Smooth muscle cell (in vitro differentiated cells): ENCODE results near the gene MRTFA. TPM values are rescaled to one million over a fixed set of nuclear protein-coding genes. Genes with fewer than 3 reads are reported as not detected.

ENCODE experiments used
- DNase-seq: peaks from one replicate; lab custom pipeline; 2025; ENCODE audit not compliant: unreplicated experiment; lab: John Stamatoyannopoulos, UW
- H2AFZ ChIP-seq: fragments of 200-600 bp; sonication (generic); 2 replicates; pipeline ENCODE4 v1.6.0; 2016; ENCODE audit warnings: antibody characterized with exemption, low read depth, mild to moderate bottlenecking
- H3F3A ChIP-seq: fragments of 200-600 bp; sonication (generic); 2 replicates; pipeline ENCODE4 v1.6.0; 2017; ENCODE audit warnings: antibody characterized with exemption, low read depth
- H3K27ac ChIP-seq: fragments of 200-600 bp; sonication (generic); 2 replicates; pipeline ENCODE4 v1.5.1; 2016; ENCODE audit warnings: low read depth, mild to moderate bottlenecking
- H3K27me3 ChIP-seq: fragments of 200-600 bp; sonication (generic); 2 replicates; pipeline ENCODE4 v1.6.1; 2016; ENCODE audit warnings: low read depth, mild to moderate bottlenecking
- H3K36me3 ChIP-seq: fragments of 200-600 bp; sonication (generic); 2 replicates; pipeline ENCODE4 v1.5.1; 2016; ENCODE audit warnings: low read depth
- H3K4me1 ChIP-seq: fragments of 200-600 bp; sonication (generic); 2 replicates; pipeline ENCODE4 v1.5.1; 2016; ENCODE audit warnings: low read depth
- H3K4me2 ChIP-seq: fragments of 200-600 bp; sonication (generic); 2 replicates; pipeline ENCODE4 v1.6.0; 2016; ENCODE audit warnings: mild to moderate bottlenecking
- H3K4me3 ChIP-seq: fragments of 200-600 bp; sonication (generic); 2 replicates; pipeline ENCODE4 v1.5.1; 2016; ENCODE audit warnings: mild to moderate bottlenecking
- H3K79me2 ChIP-seq: fragments of 200-600 bp; sonication (generic); 2 replicates; pipeline ENCODE4 v1.6.0; 2016; ENCODE audit warnings: low read depth, mild to moderate bottlenecking
- H3K9ac ChIP-seq: fragments of 200-600 bp; sonication (generic); 2 replicates; pipeline ENCODE4 v1.6.0; 2016; ENCODE audit warnings: low read depth
- H3K9me3 ChIP-seq: fragments of 200-600 bp; sonication (generic); replicated peaks from 2 replicates; pipeline ENCODE4 v1.5.1; 2016; ENCODE audit warnings: low read depth
- H4K20me1 ChIP-seq: fragments of 200-600 bp; sonication (generic); 2 replicates; pipeline ENCODE4 v1.6.0; 2016; ENCODE audit warnings: low read depth
- CTCF ChIP-seq: fragments of 200-600 bp; sonication (generic); IDR thresholded peaks from 2 replicates; pipeline ENCODE4 v1.5.1; 2017; ENCODE audit warnings: borderline replicate concordance, mild to moderate bottlenecking, antibody characterized with exemption; ENCODE audit not compliant: insufficient read depth, poor library complexity, severe bottlenecking
- WGBS: methylation state at CpG from one replicate; pipeline ENCODE4 v1.1.7; 2016; ENCODE audit warnings: low lambda C conversion rate; 5-methylcytosine and 5-hydroxymethylcytosine counted together
- polyA plus RNA-seq: library from polyadenylated mRNA; unstranded; fragments of >200 nt; fragmentation: Nextera tagmentation; extraction: Ambion mirVana; gene quantifications from 2 replicates; pipeline ENCODE4 v1.2.1, GENCODE V29; 2016
- total RNA-seq: library from RNA; depleted of rRNA; stranded (reverse); fragments of >200 nt; gene quantifications from 2 replicates; pipeline ENCODE4 v1.2.3, GENCODE V29; 2014

The MRTFA gene
- total and polyA plus RNA-seq, 2 experiments from 2014 or later: 25.5 to 41.7 TPM

- Histone ChIP-seq H3K4me3 (no peak overlapping the region), H3K79me2 (no peaks in the 10 kb centered on the region), H3K4me2 (no peak overlapping the region), H2AFZ (no peak overlapping the region), H3K9ac (no peak overlapping the region), H3K36me3 (peaks cover 2% of the 10 kb centered on the region), H3K4me1 (no peaks in the 10 kb centered on the region), H3F3A (peaks cover 13% of the 10 kb centered on the region), H3K27me3 (no peaks in the 10 kb centered on the region), H3K9me3 (no peaks in the 10 kb centered on the region), H4K20me1 (peaks cover 72% of the 10 kb centered on the region), H3K27ac (no peak overlapping the region)
- DNase-seq: no peak
- TF ChIP-seq CTCF: no peak
- 91% methylated on average over 18 of the region's 19 CpGs for WGBS
Observed at GRCh38 chr22:40415531-40416266, 220.8 kb downstream of the MRTFA start.

- H2AFZ ChIP-seq: no peak overlapping the region
- no peaks in the 10 kb centered on the region for H3K27me3 ChIP-seq
- no peak overlapping the region for H3K9ac ChIP-seq
- H3K79me2 ChIP-seq: no peaks in the 10 kb centered on the region
- DNase-seq: no peak
- H3K4me1 ChIP-seq: no peaks in the 10 kb centered on the region
- H3F3A ChIP-seq: peaks cover 13% of the 10 kb centered on the region
- H4K20me1 ChIP-seq: peaks cover 79% of the 10 kb centered on the region
- no peaks in the 10 kb centered on the region for H3K9me3 ChIP-seq
- H3K27ac ChIP-seq: peak overlapping the region; percentile 6
- peaks cover 2% of the 10 kb centered on the region for H3K36me3 ChIP-seq
- no peak overlapping the region for H3K4me2 ChIP-seq
- no peak overlapping the region for H3K4me3 ChIP-seq
- TF ChIP-seq CTCF: no peak
- over 99% methylated on average over 10 of the region's 10 CpGs for WGBS
Observed at GRCh38 chr22:40414838-40415505, 221.5 kb downstream of the MRTFA start.

- Histone ChIP-seq H3K79me2 (no peaks in the 10 kb centered on the region), H3K9ac (no peak overlapping the region), H3K4me2 (no peak overlapping the region), H3K9me3 (no peaks in the 10 kb centered on the region), H3K27ac (peak overlapping the region; percentile 6), H3K4me1 (no peaks in the 10 kb centered on the region), H3K27me3 (no peaks in the 10 kb centered on the region), H4K20me1 (peaks cover 80% of the 10 kb centered on the region), H2AFZ (no peak overlapping the region), H3K4me3 (no peak overlapping the region), H3F3A (peaks cover 13% of the 10 kb centered on the region), H3K36me3 (peaks cover 2% of the 10 kb centered on the region)
- DNase-seq: no peak
- no peak for TF ChIP-seq CTCF
- 88% methylated on average over 3 of the region's 3 CpGs for WGBS
Observed at GRCh38 chr22:40414311-40414710, 222.2 kb downstream of the MRTFA start.
